Mammary epithelial cell (primary cell): ENCODE results near the gene CCDC47.

Experiments
- CTCF ChIP-seq, 2 donors: IDR thresholded peaks in 1 of 2; conservative IDR thresholded peaks in 1 of 2; 2 replicates each; pipeline ENCODE4 v1.5.1; 2011 to 2012; ENCODE audit warnings: inconsistent platforms in 2 of 2, low read length in 2 of 2, mild to moderate bottlenecking in 2 of 2, control low read depth in 1 of 2, low read depth in 1 of 2; ENCODE audit not compliant: insufficient read depth in 1 of 2; ENCODE audit errors: extremely low read depth in 1 of 2
- EZH2 ChIP-seq: IDR thresholded peaks from 2 replicates; pipeline ENCODE4 v1.6.1; 2012; ENCODE audit warnings: low read length, inconsistent platforms, borderline replicate concordance

DNA sequence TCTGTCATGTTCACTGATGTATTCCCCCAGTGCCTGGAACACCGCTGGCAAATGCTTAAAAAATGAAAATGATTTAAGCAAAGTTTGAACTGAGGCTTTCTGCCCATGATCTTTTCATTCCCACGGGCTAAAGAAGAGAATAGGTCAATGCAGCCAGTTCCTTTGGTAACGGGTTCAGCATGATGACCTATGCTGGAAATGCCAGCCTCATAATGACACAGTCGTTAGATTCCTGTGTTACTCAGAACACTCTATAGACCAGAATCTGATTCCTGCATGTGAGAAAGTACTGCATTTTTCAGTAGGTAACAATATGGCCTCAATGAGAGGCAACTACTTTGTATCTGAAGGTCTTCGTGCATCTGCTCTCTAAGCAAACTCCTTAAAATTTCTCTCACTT, 54.4 kb downstream of the CCDC47 start:
- TF ChIP-seq CTCF (conservative IDR thresholded peaks at IDR 0.05 in 1 of 2, IDR thresholded peaks at IDR 0.05 in 1 of 2; ENCODE audit: extremely low read depth in 1 of 2, insufficient read depth in 1 of 2, low read depth in 1 of 2, low read length in 2 of 2), result no peak
- no peak for TF ChIP-seq EZH2
